ENCODE data around the gene MSI2.

Gene MSI2

GRCh38 chr17:57550016-57550415, 293.7 kb downstream of the MSI2 start:
- DNase-seq: no peak

- no peak for DNase-seq
These were observed 294.5 kb downstream of the MSI2 start for GRCh38 chr17:57550668-57551315.

GRCh38 chr17:57551321-57552079, 295.2 kb downstream of the MSI2 start:
- no peak for DNase-seq

- no peak for DNase-seq
These were observed 295.8 kb downstream of the MSI2 start for GRCh38 chr17:57552114-57552624.

DNA sequence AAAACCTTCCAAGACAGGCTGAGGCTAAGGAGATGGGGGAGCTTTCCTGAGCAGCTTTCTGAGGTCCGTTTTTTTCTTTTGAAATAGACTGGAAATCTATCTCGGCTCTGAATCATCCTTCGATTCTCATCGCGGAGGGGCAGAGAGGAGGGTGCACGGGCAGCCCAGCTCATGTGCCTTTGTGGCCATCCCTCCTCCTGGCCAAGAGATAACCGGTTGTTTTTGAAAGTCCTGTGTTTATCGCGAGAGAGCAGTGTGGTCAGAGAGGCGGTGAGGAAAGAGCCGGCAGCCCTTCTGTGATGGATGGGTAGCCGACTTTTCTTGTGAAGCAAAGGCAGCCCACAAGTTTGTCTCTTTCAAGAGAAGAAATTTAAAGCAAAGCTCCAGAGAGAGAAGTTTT, 297.2 kb downstream of the MSI2 start:
- no peak for DNase-seq

- no peak for DNase-seq
These were observed 297.9 kb downstream of the MSI2 start for GRCh38 chr17:57553991-57554825.

DNA sequence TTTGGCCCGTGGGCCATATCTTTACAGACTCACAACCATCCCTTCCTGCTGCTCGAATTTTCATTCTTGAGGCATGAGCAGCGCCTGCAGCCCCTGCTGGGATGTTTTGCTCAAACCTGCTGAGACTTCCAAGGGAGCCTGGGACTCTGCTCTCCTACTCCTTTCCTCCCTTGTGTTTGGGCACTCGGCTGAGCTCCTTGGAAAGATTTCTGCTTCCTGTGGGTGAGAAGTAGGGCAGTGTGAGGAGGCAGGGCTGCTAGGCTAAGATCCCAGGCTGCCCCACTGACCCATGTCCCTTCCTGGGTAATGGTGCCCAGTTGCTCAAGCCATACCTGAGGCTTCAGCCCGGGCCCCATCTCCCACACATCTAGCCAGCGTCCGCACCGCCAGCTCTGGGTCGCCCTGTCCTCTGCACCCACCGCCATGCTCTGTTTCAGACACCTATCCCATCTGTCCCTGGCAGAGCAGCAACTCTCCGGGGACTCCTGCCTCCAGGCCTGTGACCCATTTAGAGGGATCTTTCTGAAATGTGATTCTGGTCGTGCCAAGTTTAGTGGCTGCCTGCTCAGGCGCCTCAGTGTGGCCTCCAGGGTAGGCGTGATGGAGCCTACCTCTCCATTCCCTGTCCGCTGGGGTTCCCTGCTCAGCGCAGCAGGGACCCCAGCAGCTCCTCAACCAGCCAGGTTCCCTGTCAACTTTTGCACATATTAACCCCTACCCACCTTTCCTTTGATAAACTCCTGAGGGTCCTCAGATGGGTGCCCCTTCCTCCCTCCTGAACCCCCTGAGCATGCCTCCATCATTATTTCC, 298.7 kb downstream of the MSI2 start:
- DNase-seq: no peak

DNA sequence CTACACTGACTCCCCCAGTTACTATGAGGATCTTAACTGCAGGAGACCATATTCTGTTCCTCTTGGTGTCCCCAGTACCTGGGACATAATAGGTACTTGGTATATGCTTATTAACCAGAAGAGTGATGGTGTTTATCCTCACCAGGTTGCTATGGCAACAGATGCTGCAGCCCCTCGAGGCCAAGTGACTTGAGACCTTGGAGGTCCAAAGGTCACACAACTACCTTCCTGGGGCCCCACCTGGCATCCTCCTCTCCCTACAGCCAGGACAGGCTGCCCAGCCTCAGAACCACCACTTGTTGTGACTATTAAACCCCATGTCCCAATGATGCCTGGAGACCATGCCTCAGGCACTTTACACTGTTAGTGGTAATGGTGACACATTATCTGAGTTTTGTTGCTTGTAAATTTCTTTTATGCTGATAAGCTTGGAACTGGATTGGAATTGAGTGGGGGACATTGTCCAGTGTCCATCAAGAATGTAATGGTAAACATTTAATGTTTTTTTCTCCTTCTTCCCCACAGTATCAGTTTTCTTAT, 299.4 kb downstream of the MSI2 start:
- no peak for DNase-seq

GRCh38 chr17:57556320-57556719, 300.0 kb downstream of the MSI2 start:
- no peak for DNase-seq

- DNase-seq: no peak
These were observed 300.7 kb downstream of the MSI2 start for GRCh38 chr17:57556977-57557376.

DNA sequence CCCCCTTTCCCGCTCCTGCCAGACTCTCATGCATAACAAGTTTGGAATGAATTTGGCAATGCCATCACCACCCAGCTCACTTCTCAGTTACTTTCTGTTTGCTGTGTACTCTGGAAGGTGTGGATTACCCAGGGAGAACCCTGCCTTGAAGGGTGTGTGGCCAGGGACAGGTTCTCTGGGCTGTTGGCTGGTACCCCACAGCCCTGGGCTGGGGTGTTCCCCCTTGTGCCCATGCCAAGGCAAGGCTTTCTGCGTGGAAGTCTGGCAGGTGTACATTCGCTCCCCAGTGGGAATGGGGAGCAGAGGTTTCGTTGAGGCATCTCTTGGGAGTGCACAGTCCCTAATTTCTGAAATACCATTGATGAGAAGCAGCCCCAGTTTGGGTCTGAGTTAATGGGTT, 301.1 kb downstream of the MSI2 start:
- DNase-seq: no peak

GRCh38 chr17:57557834-57558681, 301.7 kb downstream of the MSI2 start:
- no peak for DNase-seq

DNA sequence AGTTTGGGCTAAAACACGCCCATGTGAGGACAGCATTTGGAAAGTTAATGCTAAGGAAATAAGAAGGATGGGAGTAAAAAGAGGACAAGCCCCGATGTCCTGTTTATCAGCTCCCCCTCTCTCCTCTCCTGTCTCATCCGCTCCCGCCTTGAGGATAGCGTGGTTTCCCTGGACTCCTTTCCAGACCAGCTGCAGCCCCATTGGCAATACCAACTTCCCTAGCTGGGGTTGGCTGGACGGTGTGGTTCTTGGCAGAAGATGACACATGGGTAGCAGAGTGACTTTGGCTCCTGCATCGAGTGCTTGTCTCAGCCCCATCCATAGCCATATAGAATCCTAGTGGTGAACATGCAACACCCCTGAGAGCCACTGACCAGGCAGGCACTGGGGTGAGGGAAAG, 302.9 kb downstream of the MSI2 start:
- no peak for DNase-seq

GRCh38 chr17:57559634-57560318, 303.5 kb downstream of the MSI2 start:
- DNase-seq: no peak

- DNase-seq: no peak
These were observed 304.0 kb downstream of the MSI2 start for GRCh38 chr17:57560319-57560705.

DNA sequence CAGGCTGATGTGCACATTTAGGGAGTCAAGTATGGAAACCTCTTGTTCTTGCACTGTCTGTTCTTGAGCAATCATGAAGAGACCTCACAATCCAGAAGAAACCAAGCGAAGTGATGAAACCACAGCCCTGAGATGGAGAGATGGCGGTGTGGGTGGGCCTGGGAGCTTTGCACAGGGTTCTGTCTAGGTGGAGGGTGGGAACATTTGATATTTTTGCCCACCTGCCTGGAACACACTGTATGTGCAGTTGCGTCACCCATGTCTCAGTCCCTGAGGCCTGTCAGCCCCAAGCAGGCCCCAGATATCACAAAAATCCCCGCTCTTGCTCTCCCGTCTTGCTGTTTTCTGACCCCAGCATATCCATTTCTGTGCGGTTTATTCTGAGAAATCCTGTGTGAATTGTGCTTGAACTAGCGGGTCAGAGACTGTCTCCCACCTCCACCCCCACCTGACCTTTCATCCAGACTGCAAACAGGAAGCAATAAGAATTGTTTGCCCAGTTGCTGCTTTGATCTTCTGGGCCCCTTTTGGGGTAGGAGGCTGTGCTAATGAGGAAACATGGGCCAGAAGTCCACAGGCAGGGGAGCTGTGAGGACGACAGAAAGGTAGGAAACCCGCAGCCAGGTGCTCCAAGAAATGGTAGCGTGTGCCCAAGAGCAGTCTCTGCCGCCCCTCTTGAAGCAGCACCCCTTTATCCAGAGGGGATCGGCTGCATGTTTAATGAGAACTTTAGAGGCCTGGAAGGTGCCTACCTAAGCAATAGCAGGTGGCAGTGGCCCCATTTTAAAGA, 304.9 kb downstream of the MSI2 start:
- DNase-seq: no peak

DNA sequence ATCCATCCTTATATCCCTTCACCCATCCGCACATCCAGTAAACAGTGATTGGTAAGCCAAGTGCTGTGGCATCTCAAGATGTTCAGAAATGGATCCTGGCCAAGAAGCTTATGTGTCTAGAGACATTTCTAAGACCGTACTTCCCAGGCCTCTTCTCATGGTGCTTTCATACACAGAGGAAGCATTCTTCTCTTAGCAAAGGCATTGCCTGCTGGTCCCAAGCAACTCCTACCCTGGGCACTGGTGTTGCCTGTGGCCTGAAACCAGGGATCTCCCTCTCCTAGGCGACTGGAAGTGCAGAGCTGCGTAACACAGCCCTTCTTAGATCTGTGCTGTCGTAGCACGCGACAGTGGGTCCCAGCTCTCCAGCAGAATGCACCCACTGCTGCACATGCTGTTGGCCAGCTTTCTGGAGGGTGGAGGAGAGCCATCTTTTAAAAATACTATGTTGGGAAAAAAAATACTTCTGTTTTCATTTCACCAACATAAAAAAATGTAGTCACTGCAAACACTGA, 305.9 kb downstream of the MSI2 start:
- no peak for DNase-seq

DNA sequence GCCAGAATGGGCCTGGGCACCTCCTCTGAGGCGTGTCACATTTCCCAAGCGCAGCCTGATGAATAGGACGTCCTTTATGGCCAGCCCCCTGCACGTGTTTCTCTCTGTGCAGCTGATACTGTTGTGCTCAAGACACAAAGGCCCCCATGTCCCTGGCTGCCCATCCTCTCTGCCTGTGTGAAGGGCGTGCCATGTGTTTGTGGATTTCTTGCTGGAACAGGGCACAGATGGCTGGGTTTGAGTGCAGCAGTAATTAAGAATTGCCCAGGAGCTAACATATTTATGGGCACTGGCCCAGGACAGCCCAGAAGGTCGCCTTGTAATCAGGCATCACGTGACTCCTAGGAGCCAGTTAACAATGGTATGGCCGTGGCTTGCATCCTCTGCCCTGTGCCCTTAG, 307.6 kb downstream of the MSI2 start:
- no peak for DNase-seq

- no peak for DNase-seq
These were observed 308.9 kb downstream of the MSI2 start for GRCh38 chr17:57565176-57565575.

DNA sequence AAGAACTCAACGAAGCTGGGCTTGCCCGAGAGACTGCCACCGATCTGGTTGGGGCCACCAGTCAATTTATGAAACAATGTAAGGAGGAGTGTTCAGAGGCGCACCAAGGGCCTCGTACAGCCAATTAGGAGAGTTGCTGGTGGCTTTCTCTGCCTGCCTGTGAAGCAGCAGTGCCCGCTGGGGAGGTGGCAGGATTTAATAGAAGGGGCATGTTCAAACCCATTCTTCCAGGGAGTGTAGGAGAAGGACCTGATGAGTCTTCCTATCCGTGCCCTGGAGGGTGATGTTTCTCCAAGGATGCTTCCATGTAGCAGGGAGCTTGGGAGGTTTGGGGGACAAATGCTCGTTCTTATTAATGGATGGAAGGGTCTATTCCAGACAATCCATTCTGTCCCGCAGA, 310.4 kb downstream of the MSI2 start:
- DNase-seq: no peak
